HEK293 (cell line): Measurements from ENCODE around the gene LDLRAD4.

Experiments
- CTCF ChIA-PET: fragments of 350-600 bp; formaldehyde crosslinking; extraction: SDS; loops from one replicate; lab custom pipeline; 2021; ENCODE audit warnings: antibody characterized with exemption; lab: Yijun Ruan, JAX
- POLR2A ChIA-PET: fragments of 300-600 bp; formaldehyde crosslinking; extraction: SDS; loops from one replicate; lab custom pipeline; 2020; ENCODE audit warnings: antibody characterized with exemption, inconsistent platforms; lab: Yijun Ruan, JAX
- H3K27ac ChIP-seq: fragments of 200-500 bp; sonication (Bioruptor generic); 2 replicates; pipeline ENCODE4 v1.5.1; 2014; ENCODE audit warnings: low read depth, low read length, control low read depth, inconsistent platforms; ENCODE audit errors: extremely low read depth
- H3K36me3 ChIP-seq, 2 experiments: fragments of 200-500 bp in 1 of 2; sonication (Bioruptor generic) in 1 of 2; 1 replicate in 1 of 2; 2 replicates in 1 of 2; pipeline ENCODE4 v1.5.1; 2014 to 2017; ENCODE audit warnings: inconsistent platforms in 2 of 2, low read length in 2 of 2; ENCODE audit not compliant: control insufficient read depth in 2 of 2, insufficient read depth in 1 of 2
- H3K4me1 ChIP-seq: fragments of 200-500 bp; sonication (Bioruptor generic); 2 replicates; pipeline ENCODE4 v1.5.1; 2014; ENCODE audit warnings: mild to moderate bottlenecking, low read length, inconsistent platforms; ENCODE audit not compliant: control insufficient read depth, insufficient read depth
- H3K4me3 ChIP-seq: 2 replicates; pipeline ENCODE4 v1.5.1; 2011; ENCODE audit warnings: low read depth, mild to moderate bottlenecking, control low read depth, low read length, moderate library complexity
- H3K9me3 ChIP-seq: fragments of 200-500 bp; sonication (Bioruptor generic); 2 replicates; pipeline ENCODE4 v1.5.1; 2014; ENCODE audit warnings: low read depth, low read length, inconsistent platforms; ENCODE audit not compliant: control insufficient read depth, insufficient read depth
- PRDM1 ChIP-seq: fragments of 450-650 bp; formaldehyde crosslinking; IDR thresholded peaks from 2 replicates; pipeline ENCODE4; 2016; ENCODE audit warnings: missing biosample characterization, missing genetic modification characterization
- SALL2 ChIP-seq: fragments of 450-650 bp; formaldehyde crosslinking; IDR thresholded peaks from 2 replicates; pipeline ENCODE4 v1.5.0; 2017; ENCODE audit warnings: missing biosample characterization, mild to moderate bottlenecking, missing genetic modification characterization, borderline replicate concordance
- SCRT1 ChIP-seq: fragments of 450-650 bp; formaldehyde crosslinking; IDR thresholded peaks from 2 replicates; pipeline ENCODE4 v1.5.1; 2016; ENCODE audit warnings: missing biosample characterization, missing genetic modification characterization, borderline replicate concordance
- TCF7L2 ChIP-seq: IDR thresholded peaks from 2 replicates; pipeline ENCODE4 v1.6.1; 2011; ENCODE audit warnings: low read depth, mild to moderate bottlenecking, inconsistent platforms, low read length, moderate library complexity, borderline replicate concordance
- YY2 ChIP-seq: fragments of 450-650 bp; formaldehyde crosslinking; IDR thresholded peaks from 2 replicates; pipeline ENCODE4 v1.5.1; 2016; ENCODE audit warnings: missing biosample characterization, missing genetic modification characterization
- ZNF140 ChIP-seq: fragments of 450-650 bp; formaldehyde crosslinking; IDR thresholded peaks from 2 replicates; pipeline ENCODE4 v1.5.1; 2016; ENCODE audit warnings: missing biosample characterization, missing genetic modification characterization
- ZNF175 ChIP-seq: fragments of 450-650 bp; formaldehyde crosslinking; IDR thresholded peaks from 2 replicates; pipeline ENCODE4 v1.5.1; 2016; ENCODE audit warnings: missing biosample characterization, missing genetic modification characterization
- ZNF2 ChIP-seq: fragments of 450-650 bp; formaldehyde crosslinking; IDR thresholded peaks from 2 replicates; pipeline ENCODE4 v1.5.1; 2016; ENCODE audit warnings: missing biosample characterization, missing genetic modification characterization
- ZNF239 ChIP-seq: fragments of 450-650 bp; formaldehyde crosslinking; IDR thresholded peaks from 2 replicates; pipeline ENCODE4 v1.5.1; 2016; ENCODE audit warnings: missing biosample characterization, missing genetic modification characterization
- ZNF473 ChIP-seq: fragments of 450-650 bp; formaldehyde crosslinking; IDR thresholded peaks from 2 replicates; pipeline ENCODE4 v1.5.1; 2017; ENCODE audit warnings: missing biosample characterization, missing genetic modification characterization
- ZNF510 ChIP-seq: fragments of 450-650 bp; formaldehyde crosslinking; IDR thresholded peaks from 2 replicates; pipeline ENCODE4 v1.5.1; 2018; ENCODE audit warnings: mild to moderate bottlenecking, missing genetic modification characterization, missing biosample characterization; ENCODE audit not compliant: insufficient replicate concordance
- ZNF521 ChIP-seq: fragments of 450-650 bp; formaldehyde crosslinking; IDR thresholded peaks from 2 replicates; pipeline ENCODE4 v1.5.1; 2017; ENCODE audit warnings: missing biosample characterization, mild to moderate bottlenecking, missing genetic modification characterization
- ZNF621 ChIP-seq: fragments of 450-650 bp; formaldehyde crosslinking; IDR thresholded peaks from 2 replicates; pipeline ENCODE4 v1.5.1; 2017; ENCODE audit warnings: missing biosample characterization, missing genetic modification characterization
- ZNF626 ChIP-seq: fragments of 450-650 bp; sonication (Bioruptor Pico); formaldehyde crosslinking; IDR thresholded peaks from 2 replicates; pipeline ENCODE4 v1.5.1; 2018; ENCODE audit warnings: missing biosample characterization, missing genetic modification characterization, inconsistent platforms
- ZNF701 ChIP-seq: fragments of 450-650 bp; formaldehyde crosslinking; IDR thresholded peaks from 2 replicates; pipeline ENCODE4 v1.5.1; 2016; ENCODE audit warnings: missing biosample characterization, missing genetic modification characterization
- ZNF777 ChIP-seq: fragments of 450-650 bp; formaldehyde crosslinking; IDR thresholded peaks from 2 replicates; pipeline ENCODE4 v1.5.1; 2017; ENCODE audit warnings: missing biosample characterization, missing genetic modification characterization, borderline replicate concordance
- TF ChIP-seq, protein P1 (sequence below): fragments of 450-650 bp; formaldehyde crosslinking; IDR thresholded peaks from 2 replicates; pipeline ENCODE4 v1.5.1; 2016; ENCODE audit warnings: missing biosample characterization, missing genetic modification characterization
- TF ChIP-seq, protein P2 (sequence below): fragments of 450-650 bp; formaldehyde crosslinking; IDR thresholded peaks from 2 replicates; pipeline ENCODE4 v1.5.1; 2016; ENCODE audit warnings: missing biosample characterization, missing genetic modification characterization
- TF ChIP-seq, protein P3 (sequence below): fragments of 450-650 bp; formaldehyde crosslinking; IDR thresholded peaks from 2 replicates; pipeline ENCODE4 v1.5.1; 2016; ENCODE audit warnings: missing biosample characterization, missing genetic modification characterization
- TF ChIP-seq, protein P4 (sequence below): fragments of 450-650 bp; formaldehyde crosslinking; IDR thresholded peaks from 2 replicates; pipeline ENCODE4 v1.5.0; 2017; ENCODE audit warnings: missing biosample characterization, missing genetic modification characterization, borderline replicate concordance
- TF ChIP-seq, protein P5 (sequence below): fragments of 450-650 bp; formaldehyde crosslinking; IDR thresholded peaks from 2 replicates; pipeline ENCODE4 v1.5.1; 2017; ENCODE audit warnings: missing biosample characterization, missing genetic modification characterization

The LDLRAD4 gene

DNA sequence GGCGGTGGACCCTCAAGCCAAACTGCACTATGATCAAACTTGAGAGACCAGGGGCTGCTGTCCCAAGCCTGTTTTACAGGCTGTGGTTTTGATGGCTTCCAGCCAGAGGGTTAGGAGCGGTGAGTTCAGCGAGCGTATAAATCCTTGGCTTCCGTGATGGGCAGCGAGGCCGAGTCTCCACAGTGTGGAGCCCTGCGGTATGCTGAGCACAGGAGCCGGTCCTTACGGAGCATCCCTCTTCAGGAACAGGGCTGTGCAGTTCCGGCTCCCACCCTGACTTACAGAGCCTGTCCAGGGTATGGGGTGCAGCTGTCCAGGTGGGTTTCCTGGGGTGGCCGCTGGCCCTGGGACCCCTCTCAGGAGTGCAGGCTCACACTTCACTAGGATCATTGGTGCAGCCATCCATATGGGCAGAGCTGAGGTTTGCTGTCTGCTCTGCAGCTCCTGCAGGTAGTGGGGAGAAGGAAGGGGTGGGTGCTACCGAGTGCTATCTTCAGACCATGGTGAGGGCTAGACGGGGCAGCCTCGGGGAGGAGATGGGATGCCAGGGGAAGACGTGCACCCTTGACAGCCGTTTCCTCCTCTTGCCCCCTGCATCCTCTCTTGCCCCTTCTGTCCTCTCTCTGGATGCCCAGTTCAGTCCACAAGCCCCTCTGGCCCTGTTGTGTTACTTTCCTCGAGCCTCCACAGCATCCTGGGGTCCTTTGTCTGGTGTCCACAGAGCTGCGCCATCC lies 403.5 kb downstream of the LDLRAD4 start:
- Histone ChIP-seq H3K4me3 (no peak overlapping the region), H3K4me1 (no peaks in the 10 kb centered on the region), H3K9me3 (no peaks in the 10 kb centered on the region)
- CTCF ChIA-PET = interaction anchor here (0.7 kb wide), 1 partner anchor 183 kb away, joined by 4 read pairs; no protein-coding TSS in a partner anchor
- no peak for TF ChIP-seq ZNF239 (tag by site-specific recombination)
- TF ChIP-seq, all 188 proteins: peak for 0
- POLR2A ChIA-PET = no interaction called here
- H3K36me3 ChIP-seq = no peaks in the 10 kb centered on the region
- no peak overlapping the region for H3K27ac ChIP-seq

DNA sequence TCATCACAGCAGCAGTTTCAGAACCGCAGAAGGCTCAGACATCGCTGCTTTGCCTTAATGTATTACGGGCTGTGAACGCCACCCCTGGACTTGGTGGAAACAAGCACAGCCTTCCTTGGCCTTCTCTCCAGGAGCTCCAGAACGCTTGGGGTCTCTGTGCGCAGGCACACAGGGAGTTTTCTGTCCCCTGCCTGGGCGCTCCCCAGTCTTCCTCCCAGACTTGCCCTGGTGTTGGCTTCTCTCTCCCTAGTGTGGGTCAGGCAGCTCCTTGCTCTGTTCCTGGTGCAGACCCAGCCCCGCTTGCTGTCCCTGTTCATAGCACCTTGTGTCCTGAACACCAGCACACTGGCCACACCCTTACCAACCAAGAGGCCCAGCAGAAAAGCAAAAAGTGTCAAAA lies 404.2 kb downstream of the LDLRAD4 start:
- H3K9me3 ChIP-seq = no peaks in the 10 kb centered on the region
- ChIA-PET CTCF (interaction anchor here (0.7 kb wide), 1 partner anchor 182 kb away, joined by 4 read pairs; no protein-coding TSS in a partner anchor), POLR2A (no interaction called here)
- H3K27ac ChIP-seq = no peak overlapping the region
- H3K36me3 ChIP-seq = no peaks in the 10 kb centered on the region
- H3K4me3 ChIP-seq = no peak overlapping the region
- no peaks in the 10 kb centered on the region for H3K4me1 ChIP-seq
- TF ChIP-seq ZNF140 (tag by site-specific recombination) = no peak
- no peak for TF ChIP-seq ZNF2
- TF ChIP-seq, protein P1, sequence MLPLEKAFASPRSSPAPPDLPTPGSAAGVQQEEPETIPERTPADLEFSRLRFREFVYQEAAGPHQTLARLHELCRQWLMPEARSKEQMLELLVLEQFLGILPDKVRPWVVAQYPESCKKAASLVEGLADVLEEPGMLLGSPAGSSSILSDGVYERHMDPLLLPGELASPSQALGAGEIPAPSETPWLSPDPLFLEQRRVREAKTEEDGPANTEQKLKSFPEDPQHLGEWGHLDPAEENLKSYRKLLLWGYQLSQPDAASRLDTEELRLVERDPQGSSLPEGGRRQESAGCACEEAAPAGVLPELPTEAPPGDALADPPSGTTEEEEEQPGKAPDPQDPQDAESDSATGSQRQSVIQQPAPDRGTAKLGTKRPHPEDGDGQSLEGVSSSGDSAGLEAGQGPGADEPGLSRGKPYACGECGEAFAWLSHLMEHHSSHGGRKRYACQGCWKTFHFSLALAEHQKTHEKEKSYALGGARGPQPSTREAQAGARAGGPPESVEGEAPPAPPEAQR = no peak
- TF ChIP-seq ZNF175 = no peak
- TF ChIP-seq ZNF777 = no peak
- no peak for TF ChIP-seq PRDM1 (tag by site-specific recombination)
- no peak for TF ChIP-seq ZNF621 (tag by site-specific recombination)
- TF ChIP-seq, all 188 proteins: peak for 0

DNA sequence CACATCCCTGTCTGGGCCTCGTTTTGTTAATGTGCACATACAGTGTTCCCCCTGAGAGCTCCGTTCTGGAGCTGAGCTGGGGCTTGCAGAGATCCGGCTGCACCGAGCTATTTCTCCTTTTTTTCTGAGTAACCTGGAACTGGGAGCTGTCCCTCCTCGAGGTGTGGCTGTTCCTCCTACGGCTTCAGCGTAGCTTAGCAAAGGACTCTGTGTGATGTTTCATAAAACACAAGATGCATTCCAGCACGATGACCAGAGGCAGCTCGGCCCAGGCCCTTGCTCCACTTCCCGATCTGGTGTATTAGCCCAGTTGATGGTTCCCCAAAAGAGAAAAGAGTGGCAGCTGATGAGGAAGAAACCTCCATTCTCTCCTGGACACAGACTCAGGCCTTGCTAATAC lies 404.8 kb downstream of the LDLRAD4 start:
- ChIA-PET CTCF (no interaction called here), POLR2A (no interaction called here)
- H3K27ac ChIP-seq = no peak overlapping the region

More for the DNA sequence above, 404.8 kb downstream of the LDLRAD4 start:
- H3K36me3 ChIP-seq = no peaks in the 10 kb centered on the region
- TF ChIP-seq SCRT1 (tag by site-specific recombination) = no peak
- TF ChIP-seq ZNF521 (tag by site-specific recombination) = no peak
- TF ChIP-seq TCF7L2 = no peak
- TF ChIP-seq ZNF701 (tag by site-specific recombination) = no peak
- TF ChIP-seq, protein P2, sequence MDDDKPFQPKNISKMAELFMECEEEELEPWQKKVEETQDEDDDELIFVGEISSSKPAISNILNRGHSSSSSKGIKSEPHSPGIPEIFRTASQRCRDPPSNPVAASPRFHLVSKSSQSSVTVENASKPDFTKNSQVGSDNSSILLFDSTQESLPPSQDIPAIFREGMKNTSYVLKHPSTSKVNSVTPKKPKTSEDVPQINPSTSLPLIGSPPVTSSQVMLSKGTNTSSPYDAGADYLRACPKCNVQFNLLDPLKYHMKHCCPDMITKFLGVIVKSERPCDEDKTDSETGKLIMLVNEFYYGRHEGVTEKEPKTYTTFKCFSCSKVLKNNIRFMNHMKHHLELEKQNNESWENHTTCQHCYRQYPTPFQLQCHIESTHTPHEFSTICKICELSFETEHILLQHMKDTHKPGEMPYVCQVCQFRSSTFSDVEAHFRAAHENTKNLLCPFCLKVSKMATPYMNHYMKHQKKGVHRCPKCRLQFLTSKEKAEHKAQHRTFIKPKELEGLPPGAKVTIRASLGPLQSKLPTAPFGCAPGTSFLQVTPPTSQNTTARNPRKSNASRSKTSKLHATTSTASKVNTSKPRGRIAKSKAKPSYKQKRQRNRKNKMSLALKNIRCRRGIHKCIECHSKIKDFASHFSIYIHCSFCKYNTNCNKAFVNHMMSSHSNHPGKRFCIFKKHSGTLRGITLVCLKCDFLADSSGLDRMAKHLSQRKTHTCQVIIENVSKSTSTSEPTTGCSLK = no peak
- TF ChIP-seq, protein P3, sequence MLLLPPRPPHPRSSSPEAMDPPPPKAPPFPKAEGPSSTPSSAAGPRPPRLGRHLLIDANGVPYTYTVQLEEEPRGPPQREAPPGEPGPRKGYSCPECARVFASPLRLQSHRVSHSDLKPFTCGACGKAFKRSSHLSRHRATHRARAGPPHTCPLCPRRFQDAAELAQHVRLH (tag by site-specific recombination) = no peak
- no peak for TF ChIP-seq SALL2 (tag by site-specific recombination)
- no peak for TF ChIP-seq YY2 (tag by site-specific recombination)
- TF ChIP-seq ZNF473 (tag by site-specific recombination) = no peak
- TF ChIP-seq, protein P4, sequence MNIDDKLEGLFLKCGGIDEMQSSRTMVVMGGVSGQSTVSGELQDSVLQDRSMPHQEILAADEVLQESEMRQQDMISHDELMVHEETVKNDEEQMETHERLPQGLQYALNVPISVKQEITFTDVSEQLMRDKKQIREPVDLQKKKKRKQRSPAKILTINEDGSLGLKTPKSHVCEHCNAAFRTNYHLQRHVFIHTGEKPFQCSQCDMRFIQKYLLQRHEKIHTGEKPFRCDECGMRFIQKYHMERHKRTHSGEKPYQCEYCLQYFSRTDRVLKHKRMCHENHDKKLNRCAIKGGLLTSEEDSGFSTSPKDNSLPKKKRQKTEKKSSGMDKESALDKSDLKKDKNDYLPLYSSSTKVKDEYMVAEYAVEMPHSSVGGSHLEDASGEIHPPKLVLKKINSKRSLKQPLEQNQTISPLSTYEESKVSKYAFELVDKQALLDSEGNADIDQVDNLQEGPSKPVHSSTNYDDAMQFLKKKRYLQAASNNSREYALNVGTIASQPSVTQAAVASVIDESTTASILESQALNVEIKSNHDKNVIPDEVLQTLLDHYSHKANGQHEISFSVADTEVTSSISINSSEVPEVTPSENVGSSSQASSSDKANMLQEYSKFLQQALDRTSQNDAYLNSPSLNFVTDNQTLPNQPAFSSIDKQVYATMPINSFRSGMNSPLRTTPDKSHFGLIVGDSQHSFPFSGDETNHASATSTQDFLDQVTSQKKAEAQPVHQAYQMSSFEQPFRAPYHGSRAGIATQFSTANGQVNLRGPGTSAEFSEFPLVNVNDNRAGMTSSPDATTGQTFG (tag by site-specific recombination) = no peak
- TF ChIP-seq, protein P5, sequence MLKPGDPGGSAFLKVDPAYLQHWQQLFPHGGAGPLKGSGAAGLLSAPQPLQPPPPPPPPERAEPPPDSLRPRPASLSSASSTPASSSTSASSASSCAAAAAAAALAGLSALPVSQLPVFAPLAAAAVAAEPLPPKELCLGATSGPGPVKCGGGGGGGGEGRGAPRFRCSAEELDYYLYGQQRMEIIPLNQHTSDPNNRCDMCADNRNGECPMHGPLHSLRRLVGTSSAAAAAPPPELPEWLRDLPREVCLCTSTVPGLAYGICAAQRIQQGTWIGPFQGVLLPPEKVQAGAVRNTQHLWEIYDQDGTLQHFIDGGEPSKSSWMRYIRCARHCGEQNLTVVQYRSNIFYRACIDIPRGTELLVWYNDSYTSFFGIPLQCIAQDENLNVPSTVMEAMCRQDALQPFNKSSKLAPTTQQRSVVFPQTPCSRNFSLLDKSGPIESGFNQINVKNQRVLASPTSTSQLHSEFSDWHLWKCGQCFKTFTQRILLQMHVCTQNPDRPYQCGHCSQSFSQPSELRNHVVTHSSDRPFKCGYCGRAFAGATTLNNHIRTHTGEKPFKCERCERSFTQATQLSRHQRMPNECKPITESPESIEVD (tag by site-specific recombination) = no peak
- no peak for TF ChIP-seq ZNF510 (tag by site-specific recombination)
- no peak for TF ChIP-seq ZNF626 (tag by site-specific recombination)
- H3K4me1 ChIP-seq = no peaks in the 10 kb centered on the region
- H3K4me3 ChIP-seq = no peak overlapping the region
- H3K9me3 ChIP-seq = no peaks in the 10 kb centered on the region
